ENCODE measurements around the gene CCBE1.
"Not testable (repeated sequence)": the region's sequence is repeated elsewhere in the genome, so short reads cannot be mapped to it uniquely, and the experiment has no call there.

The CCBE1 gene

DNA sequence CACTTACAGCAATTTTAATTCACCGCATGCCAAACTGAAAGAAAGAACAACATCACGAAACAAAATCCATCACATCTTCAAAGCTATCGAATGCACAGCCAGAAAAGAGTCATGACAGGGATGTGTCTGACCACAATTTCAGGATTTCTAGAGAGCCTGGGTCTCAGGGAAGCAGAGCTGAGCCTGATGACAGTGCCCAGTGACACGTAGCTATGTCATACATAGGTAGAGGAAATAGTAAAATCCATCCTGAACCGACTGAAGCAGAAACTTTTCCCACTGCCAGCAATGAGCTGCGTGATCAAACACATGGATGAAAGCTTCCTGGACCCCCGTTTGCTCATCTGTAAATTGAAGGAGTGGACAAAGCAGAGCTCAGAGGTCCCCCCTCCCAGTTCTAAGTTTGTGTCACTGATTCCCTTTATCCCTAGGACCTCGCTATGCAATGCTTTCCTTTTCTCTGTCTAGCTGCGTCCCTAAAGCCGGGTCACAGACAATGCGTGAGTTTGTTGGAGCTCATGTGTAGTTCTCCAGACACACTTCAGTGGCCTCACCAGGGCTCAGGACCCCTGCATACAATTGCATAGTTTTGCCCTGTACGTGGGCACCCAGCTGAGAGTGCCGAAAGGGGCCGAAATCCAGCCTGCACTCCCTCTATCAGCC lies 37.6 kb downstream of the CCBE1 start:
- Histone ChIP-seq H3K27me3 (ENCODE audit: control insufficient read depth, insufficient read depth, low read length) (no peaks in the 10 kb centered on the region), H3K36me3 (ENCODE audit: control insufficient read depth, insufficient read depth, low read length) (no peaks in the 10 kb centered on the region), H3K9ac (ENCODE audit: low read length) (no peak overlapping the region), H3K4me1 (ENCODE audit: control insufficient read depth, insufficient read depth, low read length) (no peaks in the 10 kb centered on the region), H3K4me3 (ENCODE audit: low read length) (no peak overlapping the region), H3K9me3 (ENCODE audit: control insufficient read depth, low read length) (no peaks in the 10 kb centered on the region)

DNA sequence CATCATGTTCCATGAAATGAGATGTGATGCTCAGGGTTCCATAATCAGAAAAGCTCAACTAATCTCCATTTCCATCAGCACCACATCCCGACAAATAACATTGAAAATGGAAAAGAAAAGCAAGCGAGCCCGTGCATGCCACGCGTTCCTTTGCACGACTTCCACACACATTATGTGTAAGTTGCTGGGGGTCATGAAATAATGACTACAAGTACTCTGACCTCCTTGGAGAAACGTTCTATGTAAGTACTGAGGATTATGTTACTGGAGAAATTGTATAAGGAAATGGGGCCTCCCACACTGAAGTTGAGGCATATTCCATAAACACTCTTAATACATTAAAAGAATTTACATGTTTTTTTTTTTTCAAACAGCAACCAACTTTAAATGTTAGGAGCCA lies 38.3 kb downstream of the CCBE1 start:
- no peak overlapping the region for H3K9ac ChIP-seq (ENCODE audit: low read length)
- H3K9me3 ChIP-seq (ENCODE audit: control insufficient read depth, low read length): no peaks in the 10 kb centered on the region
- H3K4me1 ChIP-seq (ENCODE audit: control insufficient read depth, insufficient read depth, low read length): no peaks in the 10 kb centered on the region
- H3K36me3 ChIP-seq (ENCODE audit: control insufficient read depth, insufficient read depth, low read length): no peaks in the 10 kb centered on the region
- no peak overlapping the region for H3K4me3 ChIP-seq (ENCODE audit: low read length)
- H3K27me3 ChIP-seq (ENCODE audit: control insufficient read depth, insufficient read depth, low read length): no peaks in the 10 kb centered on the region

DNA sequence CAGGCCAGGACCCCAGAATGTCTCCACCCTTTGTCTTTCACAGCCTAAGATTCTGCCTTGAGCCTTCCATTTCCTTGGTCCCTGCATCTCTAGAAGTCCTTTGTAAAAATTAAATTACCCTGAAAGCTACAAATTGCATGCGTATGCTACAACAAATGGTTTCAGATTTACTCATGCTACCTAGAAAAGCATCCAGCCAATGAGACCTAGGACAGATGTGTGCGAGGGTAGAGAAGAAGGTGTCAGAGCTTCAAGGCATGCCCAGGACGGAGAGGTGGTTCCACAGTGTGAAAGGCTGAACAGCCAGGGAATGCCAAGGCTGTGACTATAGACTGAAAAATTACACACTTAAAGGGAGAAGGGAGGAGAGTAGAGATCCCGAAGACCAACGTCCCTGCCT lies 40.2 kb downstream of the CCBE1 start:
- H3K36me3 ChIP-seq (ENCODE audit: control insufficient read depth, insufficient read depth, low read length): no peaks in the 10 kb centered on the region
- H3K9ac ChIP-seq (ENCODE audit: low read length): no peak overlapping the region
- H3K27me3 ChIP-seq (ENCODE audit: control insufficient read depth, insufficient read depth, low read length): no peaks in the 10 kb centered on the region
- H3K4me1 ChIP-seq (ENCODE audit: control insufficient read depth, insufficient read depth, low read length): no peaks in the 10 kb centered on the region
- H3K4me3 ChIP-seq (ENCODE audit: low read length): no peak overlapping the region
- no peaks in the 10 kb centered on the region for H3K9me3 ChIP-seq (ENCODE audit: control insufficient read depth, low read length)

DNA sequence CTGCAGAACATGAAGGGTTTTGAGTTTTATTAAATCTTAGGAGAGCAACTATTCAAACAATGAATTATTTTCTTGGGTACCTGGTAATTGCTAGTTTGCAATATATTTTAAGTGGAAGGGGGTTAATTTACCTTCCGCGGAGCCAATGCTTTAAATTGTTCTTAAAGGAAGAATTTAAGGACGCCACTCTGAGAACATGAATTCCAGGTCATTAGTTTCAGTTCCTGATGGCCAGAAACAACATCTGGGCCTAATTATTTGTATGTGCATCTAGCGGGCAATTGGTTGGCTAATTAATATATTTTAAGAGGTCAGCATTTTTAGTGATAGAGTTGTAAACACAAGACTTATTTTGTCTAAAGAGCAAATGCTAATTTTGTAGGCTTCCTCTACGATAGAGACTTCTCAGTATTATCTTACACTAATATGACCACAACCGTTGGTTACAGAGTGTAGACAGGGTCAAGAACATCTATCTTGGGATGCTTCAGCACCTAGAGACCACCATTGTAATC lies 40.8 kb downstream of the CCBE1 start:
- no peaks in the 10 kb centered on the region for H3K36me3 ChIP-seq (ENCODE audit: control insufficient read depth, insufficient read depth, low read length)
- H3K9me3 ChIP-seq (ENCODE audit: control insufficient read depth, low read length): no peaks in the 10 kb centered on the region
- H3K4me3 ChIP-seq (ENCODE audit: low read length): no peak overlapping the region
- no peaks in the 10 kb centered on the region for H3K27me3 ChIP-seq (ENCODE audit: control insufficient read depth, insufficient read depth, low read length)
- H3K4me1 ChIP-seq (ENCODE audit: control insufficient read depth, insufficient read depth, low read length): no peaks in the 10 kb centered on the region
- no peak overlapping the region for H3K9ac ChIP-seq (ENCODE audit: low read length)

GRCh38 chr18:59655676-59656075 lies 41.5 kb downstream of the CCBE1 start:
- no peaks in the 10 kb centered on the region for H3K4me1 ChIP-seq (ENCODE audit: control insufficient read depth, insufficient read depth, low read length)
- H3K27me3 ChIP-seq (ENCODE audit: control insufficient read depth, insufficient read depth, low read length): no peaks in the 10 kb centered on the region
- H3K9me3 ChIP-seq (ENCODE audit: control insufficient read depth, low read length): no peaks in the 10 kb centered on the region
- H3K36me3 ChIP-seq (ENCODE audit: control insufficient read depth, insufficient read depth, low read length): no peaks in the 10 kb centered on the region
- no peak overlapping the region for H3K4me3 ChIP-seq (ENCODE audit: low read length)
- H3K9ac ChIP-seq (ENCODE audit: low read length): no peak overlapping the region

DNA sequence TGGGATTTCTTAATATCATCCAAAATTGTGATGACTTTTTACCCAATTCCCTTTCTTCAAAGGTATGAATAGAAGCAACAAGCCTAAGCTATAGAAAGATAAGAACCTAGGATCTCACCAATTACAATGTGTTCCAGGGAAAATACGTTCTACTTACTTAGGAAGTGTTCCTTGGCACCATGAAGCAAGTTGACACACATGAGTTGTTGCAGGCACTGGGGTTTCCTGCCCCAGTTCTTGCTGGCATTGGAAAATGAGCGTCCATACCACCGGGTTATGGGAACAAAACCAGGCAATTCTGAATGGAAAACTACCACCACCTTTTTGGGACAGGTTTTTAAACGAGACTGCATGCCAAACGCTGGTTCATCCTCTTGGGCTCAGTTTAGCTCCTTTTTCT lies 46.2 kb downstream of the CCBE1 start:
- H3K27me3 ChIP-seq (ENCODE audit: control insufficient read depth, insufficient read depth, low read length): no peaks in the 10 kb centered on the region
- H3K4me3 ChIP-seq (ENCODE audit: low read length): no peak overlapping the region
- no peaks in the 10 kb centered on the region for H3K4me1 ChIP-seq (ENCODE audit: control insufficient read depth, insufficient read depth, low read length)
- no peaks in the 10 kb centered on the region for H3K36me3 ChIP-seq (ENCODE audit: control insufficient read depth, insufficient read depth, low read length)
- H3K9ac ChIP-seq (ENCODE audit: low read length): no peak overlapping the region
- no peaks in the 10 kb centered on the region for H3K9me3 ChIP-seq (ENCODE audit: control insufficient read depth, low read length)

- Histone ChIP-seq H3K36me3 (ENCODE audit: control insufficient read depth, insufficient read depth, low read length) (no peaks in the 10 kb centered on the region), H3K9me3 (ENCODE audit: control insufficient read depth, low read length) (no peaks in the 10 kb centered on the region), H3K9ac (ENCODE audit: low read length) (no peak overlapping the region), H3K4me3 (ENCODE audit: low read length) (no peak overlapping the region), H3K27me3 (ENCODE audit: control insufficient read depth, insufficient read depth, low read length) (no peaks in the 10 kb centered on the region), H3K4me1 (ENCODE audit: control insufficient read depth, insufficient read depth, low read length) (no peaks in the 10 kb centered on the region)
Measured at GRCh38 chr18:59650266-59650820, 46.9 kb downstream of the CCBE1 start.

DNA sequence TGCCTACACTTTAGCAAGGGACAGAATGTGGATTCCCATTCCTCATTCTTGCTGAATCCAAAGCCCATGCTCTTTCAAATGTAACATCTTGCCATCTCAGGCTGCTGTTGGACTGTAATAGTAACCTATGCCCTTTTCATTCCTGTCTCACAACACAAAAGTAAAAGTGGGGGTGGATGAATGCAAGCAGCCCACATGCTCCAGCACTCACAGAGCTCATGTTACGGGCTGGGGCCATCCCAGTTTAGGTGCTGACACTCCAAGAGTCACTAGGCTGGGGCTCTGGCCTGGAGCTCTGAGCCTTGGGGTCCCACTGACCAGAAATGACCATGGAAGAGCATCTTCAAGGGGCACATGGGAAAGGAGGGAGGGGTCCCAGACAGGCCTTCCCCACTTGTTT lies 47.6 kb downstream of the CCBE1 start:
- Histone ChIP-seq H3K4me1 (ENCODE audit: control insufficient read depth, insufficient read depth, low read length) (no peaks in the 10 kb centered on the region), H3K9me3 (ENCODE audit: control insufficient read depth, low read length) (no peaks in the 10 kb centered on the region), H3K27me3 (ENCODE audit: control insufficient read depth, insufficient read depth, low read length) (no peaks in the 10 kb centered on the region), H3K4me3 (ENCODE audit: low read length) (no peak overlapping the region), H3K36me3 (ENCODE audit: control insufficient read depth, insufficient read depth, low read length) (no peaks in the 10 kb centered on the region), H3K9ac (ENCODE audit: low read length) (no peak overlapping the region)

DNA sequence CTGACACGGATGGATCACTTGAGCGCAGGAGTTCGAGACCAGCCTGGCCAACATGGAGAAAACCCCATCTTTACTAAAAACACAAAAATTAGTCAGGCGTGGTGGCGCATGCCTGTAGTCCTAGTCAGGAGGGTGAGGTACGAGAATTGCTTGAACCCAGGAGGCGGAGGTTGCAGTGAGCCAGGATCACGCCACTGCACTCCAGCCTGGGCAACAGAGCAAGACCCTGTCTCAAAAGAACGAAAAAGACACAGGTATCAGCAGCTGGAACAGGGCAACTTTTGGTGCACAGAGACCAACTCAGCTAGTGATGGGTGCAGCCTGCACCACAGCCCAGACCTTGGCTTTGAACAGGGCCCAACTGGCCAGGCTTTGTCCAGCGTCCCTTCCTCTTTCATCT lies 48.8 kb downstream of the CCBE1 start:
- not testable (repeated sequence) for H3K9me3 ChIP-seq (ENCODE audit: control insufficient read depth, low read length); H3K9ac ChIP-seq (ENCODE audit: low read length); H3K4me1 ChIP-seq (ENCODE audit: control insufficient read depth, insufficient read depth, low read length); H3K27me3 ChIP-seq (ENCODE audit: control insufficient read depth, insufficient read depth, low read length); H3K4me3 ChIP-seq (ENCODE audit: low read length); H3K36me3 ChIP-seq (ENCODE audit: control insufficient read depth, insufficient read depth, low read length)

DNA sequence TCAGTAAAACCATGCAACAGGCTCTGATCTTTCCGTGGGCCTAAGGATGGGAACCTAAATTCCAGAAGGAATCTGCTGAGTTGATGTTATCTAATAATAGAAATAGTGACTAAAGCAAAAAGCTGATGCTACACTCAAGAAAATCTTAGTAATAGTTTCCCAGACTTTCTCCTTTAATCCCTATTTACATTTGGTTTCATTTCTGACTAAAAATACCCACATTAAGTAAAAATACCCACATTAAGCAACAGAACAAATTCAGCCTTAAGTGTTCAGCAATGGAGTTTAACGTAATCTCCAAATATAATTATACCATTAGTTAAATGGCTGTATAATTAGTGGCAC lies 50.3 kb downstream of the CCBE1 start:
- Histone ChIP-seq H3K9ac (ENCODE audit: low read length) (no peak overlapping the region), H3K4me1 (ENCODE audit: control insufficient read depth, insufficient read depth, low read length) (no peaks in the 10 kb centered on the region), H3K9me3 (ENCODE audit: control insufficient read depth, low read length) (no peaks in the 10 kb centered on the region), H3K4me3 (ENCODE audit: low read length) (no peak overlapping the region), H3K36me3 (ENCODE audit: control insufficient read depth, insufficient read depth, low read length) (no peaks in the 10 kb centered on the region), H3K27me3 (ENCODE audit: control insufficient read depth, insufficient read depth, low read length) (no peaks in the 10 kb centered on the region)

DNA sequence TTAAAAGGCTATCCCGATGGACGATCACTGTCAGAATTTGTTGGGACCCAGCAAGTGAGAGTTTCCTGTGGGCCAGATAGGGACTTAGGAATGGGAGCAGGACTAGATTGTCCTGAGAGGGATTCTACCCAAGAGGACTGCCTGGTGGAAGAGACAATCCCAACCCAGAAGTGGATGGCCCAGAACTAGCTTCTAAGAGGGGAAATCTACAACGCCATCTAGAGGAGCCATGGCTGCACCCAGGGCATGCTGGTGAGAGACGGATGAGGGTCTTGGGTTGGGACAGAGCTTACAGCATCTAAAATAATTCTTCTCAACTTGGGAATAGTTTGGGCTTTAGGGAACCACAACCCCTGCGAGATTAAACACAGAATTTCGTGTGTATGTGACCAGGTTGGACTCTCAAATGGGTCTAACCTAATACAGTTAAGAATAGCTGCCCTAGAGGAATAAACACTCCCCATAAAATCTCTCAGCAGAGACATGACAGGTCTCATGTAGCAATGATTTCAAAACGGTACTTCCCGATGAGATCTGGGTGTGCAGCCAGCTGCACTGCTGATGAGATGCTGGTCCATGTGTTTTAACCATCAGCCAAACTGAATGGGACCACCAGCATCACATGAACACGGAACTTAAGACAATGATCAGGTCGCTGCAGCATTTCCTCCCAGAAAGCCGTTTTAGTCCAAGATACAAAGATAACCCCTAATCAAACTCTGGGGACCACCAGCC lies 50.8 kb downstream of the CCBE1 start:
- Histone ChIP-seq H3K9me3 (ENCODE audit: control insufficient read depth, low read length) (no peaks in the 10 kb centered on the region), H3K4me1 (ENCODE audit: control insufficient read depth, insufficient read depth, low read length) (no peaks in the 10 kb centered on the region), H3K9ac (ENCODE audit: low read length) (no peak overlapping the region), H3K4me3 (ENCODE audit: low read length) (no peak overlapping the region), H3K36me3 (ENCODE audit: control insufficient read depth, insufficient read depth, low read length) (no peaks in the 10 kb centered on the region), H3K27me3 (ENCODE audit: control insufficient read depth, insufficient read depth, low read length) (no peaks in the 10 kb centered on the region)

- H3K4me3 ChIP-seq (ENCODE audit: low read length): no peak overlapping the region
- H3K27me3 ChIP-seq (ENCODE audit: control insufficient read depth, insufficient read depth, low read length): no peaks in the 10 kb centered on the region
- H3K9me3 ChIP-seq (ENCODE audit: control insufficient read depth, low read length): no peaks in the 10 kb centered on the region
- no peaks in the 10 kb centered on the region for H3K36me3 ChIP-seq (ENCODE audit: control insufficient read depth, insufficient read depth, low read length)
- no peaks in the 10 kb centered on the region for H3K4me1 ChIP-seq (ENCODE audit: control insufficient read depth, insufficient read depth, low read length)
- no peak overlapping the region for H3K9ac ChIP-seq (ENCODE audit: low read length)
Measured at GRCh38 chr18:59643740-59644139, 53.5 kb downstream of the CCBE1 start.
